Measurements from ENCODE around the gene MCAM.

Gene MCAM

GRCh38 chr11:119266517-119267255, 50.2 kb downstream of the MCAM start:
- DNase-seq: no peak

- no peak for DNase-seq
These were observed 50.9 kb downstream of the MCAM start for GRCh38 chr11:119266063-119266462.

- no peak for DNase-seq
These were observed 53.5 kb downstream of the MCAM start for GRCh38 chr11:119263352-119263940.

- DNase-seq: no peak
These were observed 54.1 kb downstream of the MCAM start for GRCh38 chr11:119262668-119263351.

GRCh38 chr11:119258983-119259382, 57.9 kb downstream of the MCAM start:
- no peak for DNase-seq
